ENCODE data around the gene UCN2.

DNA sequence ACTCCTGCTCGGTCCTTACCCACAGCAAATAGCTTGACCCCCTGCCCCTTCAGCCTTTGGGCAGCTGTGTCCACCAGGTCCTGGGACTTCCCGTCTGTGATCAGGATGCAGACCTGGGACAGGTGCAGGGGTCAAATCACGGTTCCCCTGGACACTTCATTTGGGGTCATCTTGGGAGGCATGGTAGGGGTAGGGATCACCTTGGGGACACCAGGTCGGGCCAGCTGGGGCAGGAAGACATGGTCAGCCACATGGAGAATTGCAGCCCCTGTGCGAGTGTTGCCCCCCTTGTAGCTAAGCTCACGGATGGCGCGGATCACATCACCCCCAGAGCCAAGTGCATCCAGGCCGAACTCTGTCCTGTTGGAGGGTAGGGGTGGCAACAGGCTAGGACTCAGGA, 29.8 kb upstream of the UCN2 start:
- TF ChIP-seq POLR2A (IDR thresholded peaks at IDR 0.05): no peak
- TF ChIP-seq, protein P1, sequence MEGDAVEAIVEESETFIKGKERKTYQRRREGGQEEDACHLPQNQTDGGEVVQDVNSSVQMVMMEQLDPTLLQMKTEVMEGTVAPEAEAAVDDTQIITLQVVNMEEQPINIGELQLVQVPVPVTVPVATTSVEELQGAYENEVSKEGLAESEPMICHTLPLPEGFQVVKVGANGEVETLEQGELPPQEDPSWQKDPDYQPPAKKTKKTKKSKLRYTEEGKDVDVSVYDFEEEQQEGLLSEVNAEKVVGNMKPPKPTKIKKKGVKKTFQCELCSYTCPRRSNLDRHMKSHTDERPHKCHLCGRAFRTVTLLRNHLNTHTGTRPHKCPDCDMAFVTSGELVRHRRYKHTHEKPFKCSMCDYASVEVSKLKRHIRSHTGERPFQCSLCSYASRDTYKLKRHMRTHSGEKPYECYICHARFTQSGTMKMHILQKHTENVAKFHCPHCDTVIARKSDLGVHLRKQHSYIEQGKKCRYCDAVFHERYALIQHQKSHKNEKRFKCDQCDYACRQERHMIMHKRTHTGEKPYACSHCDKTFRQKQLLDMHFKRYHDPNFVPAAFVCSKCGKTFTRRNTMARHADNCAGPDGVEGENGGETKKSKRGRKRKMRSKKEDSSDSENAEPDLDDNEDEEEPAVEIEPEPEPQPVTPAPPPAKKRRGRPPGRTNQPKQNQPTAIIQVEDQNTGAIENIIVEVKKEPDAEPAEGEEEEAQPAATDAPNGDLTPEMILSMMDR (IDR thresholded peaks at IDR 0.05): no peak
